Measurements from ENCODE around the gene ZBTB44. TPM values are rescaled to one million over a fixed set of nuclear protein-coding genes. Genes with fewer than 3 reads are reported as not detected.

The ZBTB44 gene
- total and polyA plus RNA-seq, 2 donors (not counting 1 experiment from before 2014, with no cell fraction given), result 22.8 to 36.5 TPM

DNA sequence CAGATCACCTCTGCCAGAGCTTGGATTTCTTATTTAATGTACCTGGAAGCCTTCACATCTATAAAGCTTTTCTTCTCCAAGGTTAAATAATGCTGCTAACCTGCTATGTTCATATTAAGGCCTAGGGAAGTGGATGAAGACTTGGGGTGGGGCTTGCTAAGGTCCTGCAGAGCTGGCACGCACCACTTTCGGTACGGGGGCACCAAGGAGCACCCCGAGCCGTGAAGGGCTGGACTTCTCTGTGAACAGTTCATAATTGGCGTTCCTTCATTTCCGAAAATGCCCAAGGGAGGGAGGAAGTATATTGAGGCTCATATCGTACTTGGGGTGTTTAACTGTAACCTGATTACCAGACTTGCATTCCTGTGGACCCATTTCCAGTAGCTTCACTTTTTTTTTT, 95.6 kb downstream of the ZBTB44 start:
- Histone ChIP-seq H3K36me3 (ENCODE audit: control insufficient read depth, insufficient read depth, low read length) (no peaks in the 10 kb centered on the region), H3K4me1 (ENCODE audit: control insufficient read depth, extremely low read depth, insufficient read depth, low read length) (no peaks in the 10 kb centered on the region), H3K4me3 (replicated peaks in 1 of 4; ENCODE audit: control extremely low read depth in 1 of 4, insufficient read depth in 1 of 4, low read depth in 3 of 4, low read length in 4 of 4) (no peak overlapping the region), H3K79me2 (ENCODE audit: control insufficient read depth, insufficient read depth, low read length) (no peaks in the 10 kb centered on the region), H3K9ac (ENCODE audit: insufficient read depth, low read length) (no peak overlapping the region), H3K4me2 (ENCODE audit: extremely low read depth, insufficient read depth, low read length) (no peak overlapping the region), H3K9me3 (ENCODE audit: control insufficient read depth, insufficient read depth, low read depth, low read length) (no peaks in the 10 kb centered on the region), H2AFZ (ENCODE audit: low read length) (no peak overlapping the region), H4K20me1 (ENCODE audit: control insufficient read depth, extremely low read depth, insufficient read depth, low read length) (no peaks in the 10 kb centered on the region), H3K27ac (ENCODE audit: insufficient read depth, low read length) (no peak overlapping the region), H3K27me3 (ENCODE audit: control insufficient read depth, insufficient read depth, low read length) (peaks cover 18% of the 10 kb centered on the region)
- TF ChIP-seq, protein P1, sequence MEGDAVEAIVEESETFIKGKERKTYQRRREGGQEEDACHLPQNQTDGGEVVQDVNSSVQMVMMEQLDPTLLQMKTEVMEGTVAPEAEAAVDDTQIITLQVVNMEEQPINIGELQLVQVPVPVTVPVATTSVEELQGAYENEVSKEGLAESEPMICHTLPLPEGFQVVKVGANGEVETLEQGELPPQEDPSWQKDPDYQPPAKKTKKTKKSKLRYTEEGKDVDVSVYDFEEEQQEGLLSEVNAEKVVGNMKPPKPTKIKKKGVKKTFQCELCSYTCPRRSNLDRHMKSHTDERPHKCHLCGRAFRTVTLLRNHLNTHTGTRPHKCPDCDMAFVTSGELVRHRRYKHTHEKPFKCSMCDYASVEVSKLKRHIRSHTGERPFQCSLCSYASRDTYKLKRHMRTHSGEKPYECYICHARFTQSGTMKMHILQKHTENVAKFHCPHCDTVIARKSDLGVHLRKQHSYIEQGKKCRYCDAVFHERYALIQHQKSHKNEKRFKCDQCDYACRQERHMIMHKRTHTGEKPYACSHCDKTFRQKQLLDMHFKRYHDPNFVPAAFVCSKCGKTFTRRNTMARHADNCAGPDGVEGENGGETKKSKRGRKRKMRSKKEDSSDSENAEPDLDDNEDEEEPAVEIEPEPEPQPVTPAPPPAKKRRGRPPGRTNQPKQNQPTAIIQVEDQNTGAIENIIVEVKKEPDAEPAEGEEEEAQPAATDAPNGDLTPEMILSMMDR (conservative IDR thresholded peaks at IDR 0.05 in 1 of 2, IDR thresholded peaks at IDR 0.05 in 1 of 2; ENCODE audit: low read depth in 1 of 2, low read length in 2 of 2), result no peak
- no peak for TF ChIP-seq EZH2 (IDR thresholded peaks at IDR 0.05; ENCODE audit: low read length, missing control alignments)
- DNase-seq (ENCODE audit: low read depth in 2 of 2), result no peak

DNA sequence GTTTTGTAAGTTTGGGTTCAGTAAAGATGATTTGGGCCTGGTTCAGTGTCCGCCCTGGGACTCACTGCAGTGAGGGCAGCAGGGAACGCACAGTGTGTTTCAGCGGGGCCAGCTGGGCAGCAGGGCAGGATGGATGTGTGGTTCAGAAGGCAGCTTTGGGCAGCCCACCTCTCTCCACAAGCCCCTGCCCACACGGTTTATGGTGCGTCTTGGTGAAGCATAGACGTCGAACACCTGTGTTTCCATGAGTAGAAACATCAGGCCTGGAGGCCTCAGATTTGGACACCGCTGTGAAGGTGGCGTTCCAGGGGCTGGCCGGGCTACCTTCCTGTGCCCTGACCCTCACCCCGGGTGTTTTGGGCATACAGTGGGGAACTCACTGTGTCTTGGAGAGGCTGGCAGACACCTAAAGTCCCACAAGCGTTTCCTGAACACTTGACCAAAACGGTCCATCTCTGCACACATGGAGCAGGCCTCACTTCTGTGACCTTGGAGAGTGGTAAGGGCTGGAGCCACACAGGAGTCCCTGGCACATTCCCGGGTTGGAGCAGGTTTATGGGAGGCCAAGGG, 96.1 kb downstream of the ZBTB44 start:
- no peaks in the 10 kb centered on the region for H3K36me3 ChIP-seq (ENCODE audit: control insufficient read depth, insufficient read depth, low read length)
- H3K27ac ChIP-seq (ENCODE audit: insufficient read depth, low read length), result no peak overlapping the region
- no peaks in the 10 kb centered on the region for H3K4me1 ChIP-seq (ENCODE audit: control insufficient read depth, extremely low read depth, insufficient read depth, low read length)
- H3K9me3 ChIP-seq (ENCODE audit: control insufficient read depth, insufficient read depth, low read depth, low read length), result no peaks in the 10 kb centered on the region
- no peak overlapping the region for H3K4me2 ChIP-seq (ENCODE audit: extremely low read depth, insufficient read depth, low read length)
- no peak for DNase-seq (ENCODE audit: low read depth in 2 of 2)
- H3K27me3 ChIP-seq (ENCODE audit: control insufficient read depth, insufficient read depth, low read length), result peaks cover 18% of the 10 kb centered on the region
- H3K9ac ChIP-seq (ENCODE audit: insufficient read depth, low read length), result no peak overlapping the region
- H4K20me1 ChIP-seq (ENCODE audit: control insufficient read depth, extremely low read depth, insufficient read depth, low read length), result no peaks in the 10 kb centered on the region
- no peak overlapping the region for H3K4me3 ChIP-seq (replicated peaks in 1 of 4; ENCODE audit: control extremely low read depth in 1 of 4, insufficient read depth in 1 of 4, low read depth in 3 of 4, low read length in 4 of 4)
- TF ChIP-seq, protein P1 (conservative IDR thresholded peaks at IDR 0.05 in 1 of 2, IDR thresholded peaks at IDR 0.05 in 1 of 2; ENCODE audit: low read depth in 1 of 2, low read length in 2 of 2), result no peak
- no peak for TF ChIP-seq EZH2 (IDR thresholded peaks at IDR 0.05; ENCODE audit: low read length, missing control alignments)
- no peak overlapping the region for H2AFZ ChIP-seq (ENCODE audit: low read length)
- H3K79me2 ChIP-seq (ENCODE audit: control insufficient read depth, insufficient read depth, low read length), result no peaks in the 10 kb centered on the region

DNA sequence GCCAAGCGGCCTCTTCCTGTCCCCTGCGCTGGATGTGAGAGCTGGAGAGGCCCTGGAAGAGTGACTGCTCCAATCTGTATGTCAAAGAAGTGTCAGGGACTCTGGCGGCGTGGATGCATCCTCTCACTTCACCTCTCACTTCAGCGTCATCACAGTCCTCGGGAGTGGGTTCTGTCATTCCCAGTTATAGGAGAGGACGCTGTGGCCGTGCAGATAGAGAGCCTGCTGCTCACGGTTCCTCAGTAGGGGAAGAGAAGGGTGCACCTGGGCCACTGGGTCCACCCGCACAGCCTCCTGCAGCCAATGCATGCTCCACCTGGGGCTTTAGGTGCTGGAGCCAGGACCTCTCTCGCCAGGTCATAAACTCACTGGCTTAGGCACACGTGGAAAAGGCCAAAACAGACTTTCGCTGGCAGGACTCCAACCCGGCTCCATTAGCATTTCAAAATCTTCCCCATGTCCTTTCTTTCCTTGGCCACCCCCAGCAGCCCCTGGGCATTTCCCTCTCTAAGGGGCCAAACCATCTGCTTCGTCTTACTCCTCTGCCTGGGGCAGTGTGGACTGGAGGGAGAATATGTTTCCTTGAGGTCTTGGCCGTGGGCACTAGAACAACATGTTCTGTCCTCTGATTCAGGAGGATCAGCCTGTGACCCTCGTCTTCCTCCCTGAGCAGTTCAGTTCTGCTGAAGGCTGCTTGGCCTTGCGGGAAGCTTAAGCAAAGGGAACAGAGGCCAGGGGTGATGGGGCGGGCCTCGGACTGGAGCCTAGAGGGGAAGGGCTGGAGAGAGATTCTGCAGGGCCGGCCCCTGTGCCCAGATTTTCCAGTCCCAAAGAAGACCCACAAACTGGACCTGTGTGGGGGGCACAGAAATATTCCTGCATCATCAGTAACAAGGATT, 97.3 kb downstream of the ZBTB44 start:
- Histone ChIP-seq H3K4me1 (ENCODE audit: control insufficient read depth, extremely low read depth, insufficient read depth, low read length) (no peaks in the 10 kb centered on the region), H2AFZ (ENCODE audit: low read length) (no peak overlapping the region), H3K4me3 (replicated peaks in 1 of 4; ENCODE audit: control extremely low read depth in 1 of 4, insufficient read depth in 1 of 4, low read depth in 3 of 4, low read length in 4 of 4) (no peak overlapping the region), H3K4me2 (ENCODE audit: extremely low read depth, insufficient read depth, low read length) (no peak overlapping the region), H3K9me3 (ENCODE audit: control insufficient read depth, insufficient read depth, low read depth, low read length) (no peaks in the 10 kb centered on the region), H3K36me3 (ENCODE audit: control insufficient read depth, insufficient read depth, low read length) (no peaks in the 10 kb centered on the region), H3K27ac (ENCODE audit: insufficient read depth, low read length) (no peak overlapping the region), H3K27me3 (ENCODE audit: control insufficient read depth, insufficient read depth, low read length) (peaks cover 20% of the 10 kb centered on the region), H3K9ac (ENCODE audit: insufficient read depth, low read length) (no peak overlapping the region), H4K20me1 (ENCODE audit: control insufficient read depth, extremely low read depth, insufficient read depth, low read length) (no peaks in the 10 kb centered on the region), H3K79me2 (ENCODE audit: control insufficient read depth, insufficient read depth, low read length) (no peaks in the 10 kb centered on the region)
- TF ChIP-seq, protein P1 (conservative IDR thresholded peaks at IDR 0.05 in 1 of 2, IDR thresholded peaks at IDR 0.05 in 1 of 2; ENCODE audit: low read depth in 1 of 2, low read length in 2 of 2), result no peak
- no peak for TF ChIP-seq EZH2 (IDR thresholded peaks at IDR 0.05; ENCODE audit: low read length, missing control alignments)
- no peak for DNase-seq (ENCODE audit: low read depth in 2 of 2)

All from fibroblast of lung (primary cell).